CD4-positive, alpha-beta memory T cell (primary cell): Measurements from ENCODE around the gene STK39. TPM values are rescaled to one million over a fixed set of nuclear protein-coding genes. Genes with fewer than 3 reads are reported as not detected.

Experiments used
- CTCF ChIA-PET: fragments of 350-600 bp; sonication (Branson Sonifier 250); formaldehyde crosslinking; loops from one replicate; lab custom pipeline; 2021; ENCODE audit warnings: inconsistent platforms; ENCODE audit not compliant: partially characterized antibody; lab: Charles Lee
- POLR2A ChIA-PET: fragments of 350-600 bp; sonication (Branson Sonifier 250); formaldehyde crosslinking; loops from one replicate; lab custom pipeline; 2021; ENCODE audit not compliant: partially characterized antibody; lab: Charles Lee
- DNase-seq, 5 donors: peaks; one replicate each; pipeline versions ENCODE4 v3.0.0 to v3.0.0-alpha.2; 2020 to 2022; ENCODE audit warnings: mixed read lengths in 1 of 5
- H3K27ac ChIP-seq: one replicate; pipeline ENCODE4 v1.7.0; 2013; ENCODE audit warnings: low read depth, low read length
- H3K27me3 ChIP-seq: 2 replicates; pipeline ENCODE4 v1.7.0; 2013; ENCODE audit warnings: mild to moderate bottlenecking, low read length, moderate library complexity; ENCODE audit not compliant: insufficient read depth
- H3K36me3 ChIP-seq: 2 replicates; pipeline ENCODE4 v1.7.0; 2013; ENCODE audit warnings: mild to moderate bottlenecking, low read length, moderate library complexity; ENCODE audit not compliant: insufficient read depth
- H3K4me1 ChIP-seq: 2 replicates; pipeline ENCODE4 v1.7.0; 2013; ENCODE audit warnings: mild to moderate bottlenecking, low read length, moderate library complexity; ENCODE audit not compliant: insufficient read depth
- H3K4me3 ChIP-seq, 2 donors: one replicate each; pipeline ENCODE4 v1.7.0; 2013; ENCODE audit warnings: low read length in 2 of 2, mild to moderate bottlenecking in 1 of 2
- H3K9me3 ChIP-seq, 2 donors: one replicate each; pipeline ENCODE4 v1.7.0; 2013; ENCODE audit warnings: low read length in 2 of 2, control low read depth in 1 of 2; ENCODE audit not compliant: control insufficient read depth in 1 of 2
- H3K27ac Mint-ChIP-seq, 7 donors: one replicate each; pipeline ENCODE4 v1.8.0; 2020 to 2021; ENCODE audit warnings: mixed read lengths in 7 of 7, mild to moderate bottlenecking in 6 of 7, inconsistent platforms in 3 of 7, moderate library complexity in 3 of 7
- H3K27me3 Mint-ChIP-seq, 2 donors: one replicate each; pipeline ENCODE4 v1.8.0; 2020 to 2021; ENCODE audit warnings: mixed read lengths in 2 of 2
- H3K36me3 Mint-ChIP-seq, 2 donors: one replicate each; pipeline ENCODE4 v1.8.0; 2020 to 2021; ENCODE audit warnings: mixed read lengths in 2 of 2, inconsistent platforms in 1 of 2, mild to moderate bottlenecking in 1 of 2
- H3K4me1 Mint-ChIP-seq, 4 donors: one replicate each; pipeline ENCODE4 v1.8.0; 2020 to 2021; ENCODE audit warnings: mixed read lengths in 4 of 4, mild to moderate bottlenecking in 1 of 4
- H3K4me3 Mint-ChIP-seq, 8 donors: one replicate each; pipeline ENCODE4 v1.8.0; 2020 to 2021; ENCODE audit warnings: mixed read lengths in 8 of 8, mild to moderate bottlenecking in 7 of 8, moderate library complexity in 6 of 8, inconsistent platforms in 3 of 8
- H3K9me3 Mint-ChIP-seq, 8 donors: one replicate each; pipeline ENCODE4 v1.8.0; 2020 to 2021; ENCODE audit warnings: mixed read lengths in 8 of 8, mild to moderate bottlenecking in 5 of 8, inconsistent platforms in 3 of 8, moderate library complexity in 1 of 8
- intact Hi-C: fragments of 100-400 bp; cut with micrococcal nuclease; formaldehyde crosslinking; loops from one replicate; pipeline ENCODE4 v1.15.1; 2023
- polyA plus RNA-seq, 2 donors: library from polyadenylated mRNA; unstranded; fragments of 300-500 nt; fragmentation: Illumina TruSeq; gene quantifications; one replicate each; pipeline ENCODE4 v1.2.3, GENCODE V29; 2021
- total RNA-seq, 2 experiments: library from RNA; stranded (reverse); gene quantifications; one replicate each; pipeline ENCODE4 v1.2.3, GENCODE V29; 2021

STK39 gene
- total and polyA plus RNA-seq, 4 experiments from 2014 or later, result 4.9 to 27.3 (median 18.2) TPM

GRCh38 chr2:168037778-168038177, 209.6 kb downstream of the STK39 start:
- no peaks in the 10 kb centered on the region for H3K4me1 ChIP-seq
- peaks cover 18 to 37% (median 29%) of the 10 kb centered on the region in 4 donors for H3K4me1 Mint-ChIP-seq
- no peak for DNase-seq
- ChIA-PET CTCF (no interaction called here), POLR2A (no interaction called here)
- H3K27me3 Mint-ChIP-seq, result no peaks in the 10 kb centered on the region
- H3K27ac Mint-ChIP-seq, result no peak overlapping the region
- no peaks in the 10 kb centered on the region for H3K9me3 ChIP-seq
- no peak overlapping the region for H3K4me3 ChIP-seq
- no peak overlapping the region for H3K27ac ChIP-seq
- peaks cover 30 to 33% of the 10 kb centered on the region in 2 donors for H3K36me3 Mint-ChIP-seq
- H3K9me3 Mint-ChIP-seq, result no peaks in the 10 kb centered on the region
- H3K36me3 ChIP-seq, result no peaks in the 10 kb centered on the region
- H3K27me3 ChIP-seq, result no peaks in the 10 kb centered on the region
- intact Hi-C loops, result no loop called here
- no peak overlapping the region for H3K4me3 Mint-ChIP-seq

GRCh38 chr2:168035458-168035857, 211.9 kb downstream of the STK39 start:
- peak overlapping the region in 4 of 7 donors; percentile 4 to 52 (median 17) for H3K27ac Mint-ChIP-seq
- no peaks in the 10 kb centered on the region for H3K27me3 Mint-ChIP-seq
- ChIA-PET CTCF (no interaction called here), POLR2A (no interaction called here)
- no peaks in the 10 kb centered on the region for H3K9me3 ChIP-seq
- H3K4me1 ChIP-seq, result no peaks in the 10 kb centered on the region
- H3K27ac ChIP-seq, result no peak overlapping the region
- H3K9me3 Mint-ChIP-seq, result no peaks in the 10 kb centered on the region
- H3K27me3 ChIP-seq, result no peaks in the 10 kb centered on the region
- H3K4me1 Mint-ChIP-seq, result peaks cover 13 to 27% (median 18%) of the 10 kb centered on the region in 4 donors
- no peak overlapping the region for H3K4me3 Mint-ChIP-seq
- no peak for DNase-seq
- H3K36me3 ChIP-seq, result no peaks in the 10 kb centered on the region
- intact Hi-C loops, result no loop called here
- H3K36me3 Mint-ChIP-seq, result peaks cover 41 to 47% of the 10 kb centered on the region in 2 donors
- H3K4me3 ChIP-seq, result no peak overlapping the region

GRCh38 chr2:168034616-168035015, 212.8 kb downstream of the STK39 start:
- Mint-ChIP-seq H3K4me3 (no peak overlapping the region), H3K4me1 (peaks cover 11 to 22% (median 17%) of the 10 kb centered on the region in 4 donors), H3K36me3 (peaks cover 39 to 50% of the 10 kb centered on the region in 2 donors), H3K9me3 (no peaks in the 10 kb centered on the region), H3K27ac (no peak overlapping the region), H3K27me3 (no peaks in the 10 kb centered on the region)
- Histone ChIP-seq H3K27ac (no peak overlapping the region), H3K36me3 (no peaks in the 10 kb centered on the region), H3K4me3 (no peak overlapping the region), H3K9me3 (no peaks in the 10 kb centered on the region), H3K4me1 (no peaks in the 10 kb centered on the region), H3K27me3 (no peaks in the 10 kb centered on the region)
- intact Hi-C loops, result no loop called here
- DNase-seq, result no peak
- ChIA-PET CTCF (no interaction called here), POLR2A (no interaction called here)

- H3K9me3 ChIP-seq, result no peaks in the 10 kb centered on the region
- no peaks in the 10 kb centered on the region for H3K9me3 Mint-ChIP-seq
- H3K36me3 ChIP-seq, result no peaks in the 10 kb centered on the region
- no peaks in the 10 kb centered on the region for H3K27me3 ChIP-seq
- H3K27ac Mint-ChIP-seq, result peak overlapping the region in 1 of 7 donors; percentile 40
- H3K27ac ChIP-seq, result no peak overlapping the region
- POLR2A ChIA-PET, result no interaction called here
- peaks cover 11 to 22% (median 17%) of the 10 kb centered on the region in 4 donors for H3K4me1 Mint-ChIP-seq
- no peak for DNase-seq
- H3K36me3 Mint-ChIP-seq, result peaks cover 41 to 50% of the 10 kb centered on the region in 2 donors
- intact Hi-C loops, result no loop called here
- H3K27me3 Mint-ChIP-seq, result no peaks in the 10 kb centered on the region
- H3K4me3 Mint-ChIP-seq, result no peak overlapping the region
- no peaks in the 10 kb centered on the region for H3K4me1 ChIP-seq
- H3K4me3 ChIP-seq, result no peak overlapping the region
- CTCF ChIA-PET, result no interaction called here
These were observed 213.4 kb downstream of the STK39 start for GRCh38 chr2:168033966-168034365.

GRCh38 chr2:168032091-168032490, 215.3 kb downstream of the STK39 start:
- H3K4me3 ChIP-seq, result no peak overlapping the region
- no peaks in the 10 kb centered on the region for H3K36me3 ChIP-seq
- no peaks in the 10 kb centered on the region for H3K27me3 ChIP-seq
- ChIA-PET CTCF (interaction anchor here (1.8 kb wide), 1 partner anchor 86 kb away, joined by 4 read pairs; no protein-coding TSS in a partner anchor), POLR2A (no interaction called here)
- no peaks in the 10 kb centered on the region for H3K4me1 ChIP-seq
- Mint-ChIP-seq H3K27ac (no peak overlapping the region), H3K4me3 (no peak overlapping the region), H3K4me1 (peaks cover 8 to 16% (median 12%) of the 10 kb centered on the region in 4 donors), H3K36me3 (peaks cover 44 to 52% of the 10 kb centered on the region in 2 donors), H3K9me3 (no peaks in the 10 kb centered on the region), H3K27me3 (no peaks in the 10 kb centered on the region)
- no peak overlapping the region for H3K27ac ChIP-seq
- H3K9me3 ChIP-seq, result no peaks in the 10 kb centered on the region
- intact Hi-C loops, result no loop called here
- DNase-seq, result no peak

- Histone ChIP-seq H3K9me3 (no peaks in the 10 kb centered on the region), H3K27me3 (no peaks in the 10 kb centered on the region), H3K36me3 (no peaks in the 10 kb centered on the region), H3K4me3 (no peak overlapping the region), H3K4me1 (no peaks in the 10 kb centered on the region), H3K27ac (no peak overlapping the region)
- no peak overlapping the region for H3K4me3 Mint-ChIP-seq
- no peak for DNase-seq
- POLR2A ChIA-PET, result no interaction called here
- CTCF ChIA-PET, result no interaction called here
- intact Hi-C loops, result no loop called here
- H3K9me3 Mint-ChIP-seq, result no peaks in the 10 kb centered on the region
- peak overlapping the region in 2 of 7 donors; percentile 15 to 46 for H3K27ac Mint-ChIP-seq
- no peaks in the 10 kb centered on the region for H3K27me3 Mint-ChIP-seq
- peaks cover 6 to 11% (median 7%) of the 10 kb centered on the region in 4 donors for H3K4me1 Mint-ChIP-seq
- H3K36me3 Mint-ChIP-seq, result peaks cover 48 to 55% of the 10 kb centered on the region in 2 donors
These were observed 216.4 kb downstream of the STK39 start for GRCh38 chr2:168030862-168031624.

- Histone ChIP-seq H3K4me1 (no peaks in the 10 kb centered on the region), H3K27ac (no peak overlapping the region), H3K9me3 (no peaks in the 10 kb centered on the region), H3K36me3 (no peaks in the 10 kb centered on the region), H3K4me3 (no peak overlapping the region), H3K27me3 (no peaks in the 10 kb centered on the region)
- Mint-ChIP-seq H3K27ac (no peak overlapping the region), H3K27me3 (no peaks in the 10 kb centered on the region), H3K4me3 (no peak overlapping the region), H3K4me1 (peaks cover 0 to 11% (median 2%) of the 10 kb centered on the region in 4 donors), H3K9me3 (no peaks in the 10 kb centered on the region), H3K36me3 (peaks cover 53 to 54% of the 10 kb centered on the region in 2 donors)
- POLR2A ChIA-PET, result no interaction called here
- intact Hi-C loops, result no loop called here
- no peak for DNase-seq
- CTCF ChIA-PET, result no interaction called here
These were observed 218.3 kb downstream of the STK39 start for GRCh38 chr2:168029071-168029470.
